C1 segment of cervical spinal cord (tissue), 14 donors: Measurements from ENCODE around the gene MYOCD.
A peak's percentile ranks its signal among the peaks of the same experiment; 100 is the strongest.

ENCODE experiments used
- DNase-seq, 14 donors: peaks; one replicate each; lab custom pipeline; 2025; lab: John Stamatoyannopoulos, UW

The MYOCD gene

GRCh38 chr17:12744786-12745185 is 79.1 kb downstream of the MYOCD start:
- DNase-seq, result no peak

GRCh38 chr17:12745486-12745885 is 79.8 kb downstream of the MYOCD start:
- DNase-seq, result no peak

GRCh38 chr17:12756786-12757185 is 91.1 kb downstream of the MYOCD start:
- DNase-seq, result no peak

GRCh38 chr17:12759090-12759489 is 93.4 kb downstream of the MYOCD start:
- DNase-seq, result no peak

- DNase-seq, result no peak
Observed at GRCh38 chr17:12765548-12765947, 99.9 kb downstream of the MYOCD start.

- DNase-seq, result no peak
Observed at GRCh38 chr17:12768255-12768654, 102.6 kb downstream of the MYOCD start.

- no peak for DNase-seq
Observed at GRCh38 chr17:12769981-12770380, 104.3 kb downstream of the MYOCD start.

- no peak for DNase-seq
Observed at GRCh38 chr17:12773153-12773552, 107.5 kb downstream of the MYOCD start.

GRCh38 chr17:12789075-12789480 is 123.4 kb downstream of the MYOCD start:
- peak in 1 of 14 donors; percentile 38 for DNase-seq

- DNase-seq, result peak in 12 of 14 donors; percentile 6 to 65 (median 30)
Observed at GRCh38 chr17:12789481-12790248, 124.0 kb downstream of the MYOCD start, which contains the start of gene ARHGAP44. TSS of gene ARHGAP44 (plus strand) at chr17:12789498. CDS start at chr17:12789839, 341 bp downstream.

GRCh38 chr17:12790249-12791106 is 124.8 kb downstream of the MYOCD start:
- DNase-seq, result peak in 2 of 14 donors; percentile 6 to 37

- DNase-seq, result no peak
Observed at GRCh38 chr17:12794919-12795532, 129.3 kb downstream of the MYOCD start.

- DNase-seq, result no peak
Observed at GRCh38 chr17:12800855-12801365, 135.2 kb downstream of the MYOCD start.

- no peak for DNase-seq
Observed at GRCh38 chr17:12806630-12807029, 140.9 kb downstream of the MYOCD start.

GRCh38 chr17:12808723-12809122 is 143.0 kb downstream of the MYOCD start:
- DNase-seq, result no peak

- DNase-seq, result no peak
Observed at GRCh38 chr17:12812877-12813276, 147.2 kb downstream of the MYOCD start.

- peak in 1 of 14 donors; percentile 27 for DNase-seq
Observed at GRCh38 chr17:12813664-12814063, 148.0 kb downstream of the MYOCD start.

- no peak for DNase-seq
Observed at GRCh38 chr17:12814718-12815117, 149.0 kb downstream of the MYOCD start.

GRCh38 chr17:12815642-12816141 is 150.0 kb downstream of the MYOCD start:
- no peak for DNase-seq
